ENCODE data around the gene SASH3.

SASH3 gene

GRCh38 chrX:129791961-129792570 is 12.3 kb downstream of the SASH3 start:
- Histone ChIP-seq H3K27me3 (peaks cover 8 to 87% (median 63%) of the 10 kb centered on the region in 11 experiments), H3K36me3 (peaks cover 78 to 99% (median 95%) of the 10 kb centered on the region in 11 experiments), H4K20me1 (peaks cover 21 to 98% (median 90%) of the 10 kb centered on the region in 11 experiments; a peak in 21 of 22 replicates), H3K9ac (no peak overlapping the region), H3K4me3 (no peak overlapping the region), H3K4me2 (no peak overlapping the region), H3K27ac (no peak overlapping the region), H3K9me3 (replicated peaks in 1 of 11) (no peaks in the 10 kb centered on the region), H3K4me1 (peaks cover 7 to 34% (median 11%) of the 10 kb centered on the region in 10 experiments; a peak in 19 of 20 replicates)
- TF ChIP-seq Cebpa-rat (IDR thresholded peaks at IDR 0.05): no peak

GRCh38 chrX:129792586-129793291 is 13.0 kb downstream of the SASH3 start:
- Histone ChIP-seq H3K9me3 (replicated peaks in 1 of 11) (no peaks in the 10 kb centered on the region), H4K20me1 (peaks cover 23 to 98% (median 90%) of the 10 kb centered on the region in 11 experiments; a peak in 21 of 22 replicates), H3K36me3 (peaks cover 74 to 99% (median 97%) of the 10 kb centered on the region in 11 experiments), H3K4me2 (no peak overlapping the region), H3K4me3 (no peak overlapping the region), H3K27ac (no peak overlapping the region), H3K9ac (no peak overlapping the region; a peak in 1 of 22 replicates), H3K27me3 (peaks cover 14 to 87% (median 64%) of the 10 kb centered on the region in 11 experiments), H3K4me1 (peaks cover under 1 to 34% (median 6%) of the 10 kb centered on the region in 10 experiments; a peak in 17 of 20 replicates)
- TF ChIP-seq Cebpa-rat (IDR thresholded peaks at IDR 0.05): no peak

- Histone ChIP-seq H3K9ac (peak overlapping the region in 1 of 11 experiments; percentile 31; a peak in 1 of 22 replicates), H3K27ac (no peak overlapping the region; a peak in 2 of 22 replicates), H3K4me1 (peaks cover 0 to 42% (median 12%) of the 10 kb centered on the region in 10 experiments; a peak in 11 of 20 replicates), H3K9me3 (replicated peaks in 1 of 11) (no peaks in the 10 kb centered on the region), H3K4me2 (0 out of 22 replicates have a peak overlapping the region, but pooled peaks of 1 of the 11 experiments have one; percentile 1), H3K4me3 (no peak overlapping the region), H3K27me3 (peaks cover 21 to 96% (median 74%) of the 10 kb centered on the region in 11 experiments), H4K20me1 (peaks cover 23 to 100% (median 89%) of the 10 kb centered on the region in 11 experiments; a peak in 21 of 22 replicates), H3K36me3 (peaks cover 79 to 98% (median 92%) of the 10 kb centered on the region in 11 experiments)
- no peak for TF ChIP-seq Cebpa-rat (IDR thresholded peaks at IDR 0.05)
These were observed 13.9 kb downstream of the SASH3 start for GRCh38 chrX:129793604-129794191.

GRCh38 chrX:129795584-129795983 is 15.8 kb downstream of the SASH3 start:
- Histone ChIP-seq H3K9ac (0 out of 22 replicates have a peak overlapping the region, but pooled peaks of 1 of the 11 experiments have one; percentile 10), H4K20me1 (peaks cover 23 to 87% (median 70%) of the 10 kb centered on the region in 11 experiments; a peak in 21 of 22 replicates)
- TF ChIP-seq Cebpa-rat (IDR thresholded peaks at IDR 0.05): no peak

GRCh38 chrX:129797251-129797906 is 17.6 kb downstream of the SASH3 start:
- Histone ChIP-seq H3K4me3 (no peak overlapping the region), H3K36me3 (peaks cover 44 to 62% (median 55%) of the 10 kb centered on the region in 11 experiments), H4K20me1 (peaks cover 19 to 69% (median 52%) of the 10 kb centered on the region in 11 experiments; a peak in 21 of 22 replicates), H3K4me2 (peak overlapping the region in 2 of 11 experiments; percentile 15 to 26; a peak in 3 of 22 replicates), H3K27ac (no peak overlapping the region), H3K27me3 (peaks cover 40 to 90% (median 69%) of the 10 kb centered on the region in 11 experiments), H3K9ac (no peak overlapping the region), H3K9me3 (replicated peaks in 1 of 11) (no peaks in the 10 kb centered on the region), H3K4me1 (peaks cover 0 to 50% (median 15%) of the 10 kb centered on the region in 10 experiments; a peak in 11 of 20 replicates)
- TF ChIP-seq Cebpa-rat (IDR thresholded peaks at IDR 0.05): no peak

More at GRCh38 chrX:129795584-129795983, 15.8 kb downstream of the SASH3 start:
- Histone ChIP-seq H3K4me2 (no peak overlapping the region), H3K27me3 (peaks cover 37 to 98% (median 77%) of the 10 kb centered on the region in 11 experiments), H3K4me1 (peaks cover 0 to 50% (median 15%) of the 10 kb centered on the region in 10 experiments; a peak in 11 of 20 replicates), H3K36me3 (peaks cover 62 to 80% (median 73%) of the 10 kb centered on the region in 11 experiments), H3K4me3 (no peak overlapping the region), H3K9me3 (replicated peaks in 1 of 11) (no peaks in the 10 kb centered on the region), H3K27ac (no peak overlapping the region)

GRCh38 chrX:129798456-129798855 is 18.7 kb downstream of the SASH3 start:
- Histone ChIP-seq H3K36me3 (peaks cover 34 to 51% (median 45%) of the 10 kb centered on the region in 11 experiments), H3K9ac (no peak overlapping the region), H3K9me3 (replicated peaks in 1 of 11) (no peaks in the 10 kb centered on the region), H3K27me3 (peaks cover 48 to 92% (median 76%) of the 10 kb centered on the region in 11 experiments), H3K4me3 (no peak overlapping the region), H3K4me1 (peaks cover 0 to 46% (median 15%) of the 10 kb centered on the region in 10 experiments; a peak in 11 of 20 replicates), H4K20me1 (peaks cover 9 to 59% (median 41%) of the 10 kb centered on the region in 11 experiments; a peak in 21 of 22 replicates), H3K4me2 (peak overlapping the region in 5 of 11 experiments; percentile 19 to 47 (median 26); a peak in 8 of 22 replicates), H3K27ac (peak overlapping the region in 4 of 11 experiments; percentile 13 to 36 (median 22); a peak in 4 of 22 replicates)
- TF ChIP-seq Cebpa-rat (IDR thresholded peaks at IDR 0.05): no peak

GRCh38 chrX:129798888-129799287 is 19.1 kb downstream of the SASH3 start:
- peaks cover 5 to 54% (median 37%) of the 10 kb centered on the region in 11 experiments; a peak in 21 of 22 replicates for H4K20me1 ChIP-seq
- H3K36me3 ChIP-seq: peaks cover 29 to 47% (median 42%) of the 10 kb centered on the region in 11 experiments
- H3K9ac ChIP-seq: no peak overlapping the region
- H3K27me3 ChIP-seq: peaks cover 52 to 93% (median 80%) of the 10 kb centered on the region in 11 experiments
- no peak for TF ChIP-seq Cebpa-rat (IDR thresholded peaks at IDR 0.05)
- peak overlapping the region in 5 of 11 experiments; percentile 19 to 47 (median 26); a peak in 8 of 22 replicates for H3K4me2 ChIP-seq
- H3K4me1 ChIP-seq: peaks cover 0 to 42% (median 15%) of the 10 kb centered on the region in 10 experiments; a peak in 11 of 20 replicates
- peak overlapping the region in 5 of 11 experiments; percentile 2 to 36 (median 21); a peak in 3 of 22 replicates for H3K27ac ChIP-seq
- no peak overlapping the region for H3K4me3 ChIP-seq
- no peaks in the 10 kb centered on the region for H3K9me3 ChIP-seq (replicated peaks in 1 of 11)

GRCh38 chrX:129800186-129800585 is 20.4 kb downstream of the SASH3 start:
- H3K27me3 ChIP-seq: peaks cover 56 to 98% (median 87%) of the 10 kb centered on the region in 11 experiments
- H3K27ac ChIP-seq: no peak overlapping the region
- no peak overlapping the region for H3K9ac ChIP-seq
- H4K20me1 ChIP-seq: peaks cover 4 to 41% (median 24%) of the 10 kb centered on the region in 11 experiments; a peak in 16 of 22 replicates
- TF ChIP-seq Cebpa-rat (IDR thresholded peaks at IDR 0.05): no peak
- H3K9me3 ChIP-seq (replicated peaks in 1 of 11): no peaks in the 10 kb centered on the region
- peaks cover 19 to 40% (median 32%) of the 10 kb centered on the region in 11 experiments for H3K36me3 ChIP-seq
- H3K4me2 ChIP-seq: no peak overlapping the region
- H3K4me1 ChIP-seq: peaks cover 0 to 32% (median 15%) of the 10 kb centered on the region in 10 experiments; a peak in 11 of 20 replicates
- H3K4me3 ChIP-seq: no peak overlapping the region

Data from BLaER1 treated with 17β-estradiol and CSF1 and Interleukin-3, amounts not matched to agents 10 nM and 100 nM (cell line).